Right lobe of liver (tissue), 6 donors: ENCODE measurements around the gene TMEM79. TPM values are rescaled to one million over a fixed set of nuclear protein-coding genes. Genes with fewer than 3 reads are reported as not detected.

Experiments
- ATAC-seq, 4 donors: fragments of 200-7000 bp; cut with Tn5 transposase; one replicate each; pipeline ENCODE4 v1.9.1; 2020; ENCODE audit warnings: mild to moderate bottlenecking in 4 of 4, moderate library complexity in 4 of 4
- DNase-seq, 3 donors: peaks; one replicate each; pipeline ENCODE4 v3.0.0-alpha.2; 2020
- H3K27ac ChIP-seq, 3 donors: fragments of 200-600 bp; one replicate each; pipeline ENCODE4 v1.8.0; 2022
- H3K27me3 ChIP-seq, 2 donors: fragments of 200-600 bp; one replicate each; pipeline ENCODE4 v1.8.0; 2022
- H3K36me3 ChIP-seq, 4 donors: fragments of 200-600 bp; sonication (generic) in 1 of 4; one replicate each; pipeline versions ENCODE4 v1.5.1 to v1.8.0; 2017 to 2022; ENCODE audit warnings: control low read depth in 1 of 4
- H3K4me1 ChIP-seq, 4 donors: fragments of 200-600 bp; sonication (generic) in 1 of 4; one replicate each; pipeline versions ENCODE4 v1.5.1 to v1.8.0; 2017 to 2022; ENCODE audit warnings: control low read depth in 1 of 4
- H3K4me3 ChIP-seq, 3 donors: fragments of 200-600 bp; one replicate each; pipeline ENCODE4 v1.8.0; 2022
- H3K9me3 ChIP-seq, 4 donors: fragments of 200-600 bp; sonication (generic) in 1 of 4; one replicate each; pipeline versions ENCODE4 v1.5.1 to v1.8.0; 2017 to 2022; ENCODE audit warnings: control low read depth in 1 of 4
- CTCF ChIP-seq, 4 donors: fragments of 200-600 bp in 3 of 4; fragments of 450-650 bp in 1 of 4; IDR thresholded peaks; one replicate each; pipeline versions ENCODE4 v1.5.1 to v1.8.0; 2016 to 2022; ENCODE audit warnings: antibody characterized with exemption in 4 of 4, mild to moderate bottlenecking in 2 of 4
- POLR2A ChIP-seq: fragments of 450-650 bp; IDR thresholded peaks from one replicate; pipeline ENCODE4 v1.6.1; 2017; ENCODE audit warnings: antibody characterized with exemption, mild to moderate bottlenecking
- whole genome bisulfite sequencing: methylation state at CpG from one replicate; pipeline ENCODE4 v1.1.6; 2018; ENCODE audit warnings: low coverage, low lambda C conversion rate; ENCODE audit not compliant: insufficient coverage; ENCODE audit errors: missing lambda C conversion rate; 5-methylcytosine and 5-hydroxymethylcytosine counted together
- intact Hi-C, 2 donors: fragments of 100-400 bp; cut with DNase I; formaldehyde crosslinking; loops; one replicate each; pipeline versions ENCODE4 v1.11.2 to v1.14.1; 2022
- total RNA-seq, 6 experiments: library from RNA; depleted of rRNA in 2 of 6; stranded (reverse); fragments of >200 nt in 2 of 6; fragmentation: NEBNext Ultra II Directional in 3 of 6; extraction: Animal tissue kit (Norgen Biotek cat#: 25700) in 3 of 6; gene quantifications; one replicate each; pipeline versions ENCODE4 v1.1.0 to v1.2.4, GENCODE V29; 2016 to 2023
- donor health status: DM: no; HTN: yes; CAD: no.
- donor health status: DM: no; HTN: no; CAD: no.
- donor health status: DM: no; HTN: no; CAD: no.
- donor health status: DM: no; HTN: yes; CAD: no.
- donor health status: DM: no; HTN: yes; CAD: no.

TMEM79 gene
- total RNA-seq, 6 experiments from 2014 or later = 0.55 to 2.1 (median 1.5) TPM

GRCh38 chr1:156291226-156292061 is 7.3 kb downstream of the TMEM79 start:
- ATAC-seq (peak; percentile 94 to 99 (median 96)), DNase-seq (peak; percentile 97 to 99 (median 98))
- 10% methylated on average over 14 of the region's 37 CpGs for WGBS
- H3K4me3 ChIP-seq = peak overlapping the region; percentile 27 to 55 (median 47)
- intact Hi-C loops = no loop called here
- H3K9me3 ChIP-seq = no peaks in the 10 kb centered on the region
- peaks cover 0 to 5% (median 2%) of the 10 kb centered on the region in 4 donors for H3K36me3 ChIP-seq
- peaks cover 0 to 42% (median 9%) of the 10 kb centered on the region in 4 donors for H3K4me1 ChIP-seq
- no peaks in the 10 kb centered on the region for H3K27me3 ChIP-seq
- TF ChIP-seq CTCF (IDR thresholded peaks at IDR 0.05) (no peak), POLR2A (peak; percentile 76)
- H3K27ac ChIP-seq = peak overlapping the region; percentile 70 to 87 (median 82)

GRCh38 chr1:156293098-156293434 is 8.9 kb downstream of the TMEM79 start:
- Histone ChIP-seq H3K27me3 (no peaks in the 10 kb centered on the region), H3K36me3 (peaks cover 0 to 5% (median 2%) of the 10 kb centered on the region in 4 donors), H3K9me3 (no peaks in the 10 kb centered on the region), H3K4me3 (no peak overlapping the region), H3K4me1 (peaks cover 0 to 42% (median 9%) of the 10 kb centered on the region in 4 donors), H3K27ac (no peak overlapping the region)
- TF ChIP-seq CTCF (IDR thresholded peaks at IDR 0.05) (no peak), POLR2A (no peak)
- DNase-seq (no peak), ATAC-seq (no peak)
- 40% methylated on average over 1 of the region's 8 CpGs for WGBS
- intact Hi-C loops = no loop called here

GRCh38 chr1:156293895-156294294 is 9.8 kb downstream of the TMEM79 start:
- intact Hi-C loops = no loop called here
- ATAC-seq (no peak), DNase-seq (no peak)
- Histone ChIP-seq H3K36me3 (peaks cover 0 to 5% (median under 1%) of the 10 kb centered on the region in 4 donors), H3K27ac (no peak overlapping the region), H3K9me3 (no peaks in the 10 kb centered on the region), H3K4me1 (peaks cover 0 to 42% (median 9%) of the 10 kb centered on the region in 4 donors), H3K27me3 (no peaks in the 10 kb centered on the region), H3K4me3 (no peak overlapping the region)
- TF ChIP-seq POLR2A = no peak
- no peak for TF ChIP-seq CTCF (IDR thresholded peaks at IDR 0.05)
- WGBS = 86% methylated on average over 8 of the region's 9 CpGs

- peak in 3 of 4 donors; percentile 42 to 60 (median 46) for ATAC-seq
- no peaks in the 10 kb centered on the region for H3K9me3 ChIP-seq
- 0% methylated on average over 17 of the region's 17 CpGs for WGBS
- H3K4me1 ChIP-seq = peaks cover 0 to 42% (median 9%) of the 10 kb centered on the region in 4 donors
- H3K27me3 ChIP-seq = no peaks in the 10 kb centered on the region
- intact Hi-C loops = no loop called here
- peak within 1 kb of the TSS; percentile 57 to 78 (median 63) for H3K27ac ChIP-seq
- no peak for TF ChIP-seq POLR2A
- TF ChIP-seq CTCF (IDR thresholded peaks at IDR 0.05) = no peak
- DNase-seq = peak; percentile 77 to 83 (median 83)
- peaks cover 0 to 5% (median 0%) of the 10 kb centered on the region in 4 donors for H3K36me3 ChIP-seq
- peak within 1 kb of the TSS; percentile 71 to 87 (median 84) for H3K4me3 ChIP-seq
Observed at GRCh38 chr1:156295391-156295947, 11.3 kb downstream of the TMEM79 start, which contains the start of gene GLMP. Gene GLMP, minus strand, starts transcription at chr1:156295679. Its CDS starts 34 bp downstream, at chr1:156295645.
